SU-DHL-6 (cell line): ENCODE data around the gene GRB10.

Experiments
- EZH2phosphoT487 ChIP-seq: fragments of 200-600 bp; sonication (generic), shearing (Covaris generic); conservative IDR thresholded peaks from 2 replicates; pipeline ENCODE4 v1.6.1; 2018; ENCODE audit warnings: mild to moderate bottlenecking, antibody characterized with exemption, low read length, moderate library complexity, mixed read lengths
- TF ChIP-seq, protein P1 (sequence below): fragments of 200-600 bp; sonication (generic); IDR thresholded peaks from one replicate; pipeline ENCODE4 v1.5.1; 2017; ENCODE audit warnings: antibody characterized with exemption, mild to moderate bottlenecking, low read length, moderate library complexity; ENCODE audit not compliant: insufficient read depth, poor library complexity, severe bottlenecking

DNA sequence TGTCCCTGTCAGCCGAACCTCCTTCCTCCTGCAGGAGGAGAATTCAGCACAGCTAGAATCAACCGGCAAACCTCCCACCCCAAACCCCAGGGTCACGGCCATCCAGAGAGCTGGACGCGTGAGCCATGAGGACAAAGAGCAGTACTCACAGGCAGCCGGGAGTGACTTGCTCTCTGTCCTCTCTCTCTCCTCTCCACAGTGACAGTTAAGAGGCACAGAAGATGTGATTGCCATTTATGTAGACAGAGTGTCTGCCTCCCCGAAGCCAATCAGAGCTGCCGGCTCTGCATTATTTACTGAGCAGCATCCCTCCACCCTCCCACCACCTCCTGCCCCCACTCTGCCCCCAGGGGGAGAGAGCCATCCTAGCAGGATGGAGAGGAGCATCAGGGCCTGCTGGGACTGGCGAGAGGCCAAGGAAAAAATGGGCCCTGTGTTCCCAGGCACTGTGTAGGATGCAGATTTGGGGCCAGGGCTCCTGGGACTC, 221.8 kb downstream of the GRB10 start:
- TF ChIP-seq, protein P1, sequence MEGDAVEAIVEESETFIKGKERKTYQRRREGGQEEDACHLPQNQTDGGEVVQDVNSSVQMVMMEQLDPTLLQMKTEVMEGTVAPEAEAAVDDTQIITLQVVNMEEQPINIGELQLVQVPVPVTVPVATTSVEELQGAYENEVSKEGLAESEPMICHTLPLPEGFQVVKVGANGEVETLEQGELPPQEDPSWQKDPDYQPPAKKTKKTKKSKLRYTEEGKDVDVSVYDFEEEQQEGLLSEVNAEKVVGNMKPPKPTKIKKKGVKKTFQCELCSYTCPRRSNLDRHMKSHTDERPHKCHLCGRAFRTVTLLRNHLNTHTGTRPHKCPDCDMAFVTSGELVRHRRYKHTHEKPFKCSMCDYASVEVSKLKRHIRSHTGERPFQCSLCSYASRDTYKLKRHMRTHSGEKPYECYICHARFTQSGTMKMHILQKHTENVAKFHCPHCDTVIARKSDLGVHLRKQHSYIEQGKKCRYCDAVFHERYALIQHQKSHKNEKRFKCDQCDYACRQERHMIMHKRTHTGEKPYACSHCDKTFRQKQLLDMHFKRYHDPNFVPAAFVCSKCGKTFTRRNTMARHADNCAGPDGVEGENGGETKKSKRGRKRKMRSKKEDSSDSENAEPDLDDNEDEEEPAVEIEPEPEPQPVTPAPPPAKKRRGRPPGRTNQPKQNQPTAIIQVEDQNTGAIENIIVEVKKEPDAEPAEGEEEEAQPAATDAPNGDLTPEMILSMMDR, result no peak
- no peak for TF ChIP-seq EZH2phosphoT487
